Stimulated activated CD8-positive, alpha-beta memory T cell treated with anti-CD3 and anti-CD28 coated beads, Interleukin-4, amount 100 ng/mL, for 4 hours (primary cell): ENCODE measurements around the gene KLHL8.

Source experiments
- DNase-seq, 2 donors: peaks; one replicate each; pipeline ENCODE4 v3.0.0-alpha.2; 2020; ENCODE audit warnings: low read depth in 2 of 2, low spot score in 1 of 2

The KLHL8 gene

DNA sequence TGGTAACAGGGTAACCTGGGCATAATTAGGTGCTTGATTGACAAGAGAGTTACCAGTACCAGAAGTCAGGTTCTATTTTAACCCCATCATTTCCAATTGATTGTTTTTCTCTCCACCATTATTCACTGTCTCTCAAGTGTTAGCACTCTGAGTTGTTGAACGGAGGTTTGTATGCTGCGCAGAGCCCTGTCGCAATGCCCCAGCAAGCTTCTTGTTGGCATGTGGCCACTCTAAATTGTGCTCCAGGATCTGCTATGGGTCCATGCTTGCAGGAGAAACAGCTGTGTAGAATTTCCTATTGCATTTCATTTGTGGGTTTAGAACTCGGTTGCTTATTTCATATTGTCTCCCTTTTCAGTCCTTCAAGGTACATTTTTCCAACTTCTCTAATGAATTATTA, 98.2 kb downstream of the KLHL8 start:
- no peak for DNase-seq

GRCh38 chr4:87121341-87122065, 98.9 kb downstream of the KLHL8 start:
- no peak for DNase-seq

GRCh38 chr4:87120411-87121162, 99.8 kb downstream of the KLHL8 start:
- DNase-seq, result no peak

- no peak for DNase-seq
Measured at GRCh38 chr4:87120010-87120409, 100.4 kb downstream of the KLHL8 start.

- DNase-seq, result no peak
Measured at GRCh38 chr4:87118826-87119225, 101.6 kb downstream of the KLHL8 start.

DNA sequence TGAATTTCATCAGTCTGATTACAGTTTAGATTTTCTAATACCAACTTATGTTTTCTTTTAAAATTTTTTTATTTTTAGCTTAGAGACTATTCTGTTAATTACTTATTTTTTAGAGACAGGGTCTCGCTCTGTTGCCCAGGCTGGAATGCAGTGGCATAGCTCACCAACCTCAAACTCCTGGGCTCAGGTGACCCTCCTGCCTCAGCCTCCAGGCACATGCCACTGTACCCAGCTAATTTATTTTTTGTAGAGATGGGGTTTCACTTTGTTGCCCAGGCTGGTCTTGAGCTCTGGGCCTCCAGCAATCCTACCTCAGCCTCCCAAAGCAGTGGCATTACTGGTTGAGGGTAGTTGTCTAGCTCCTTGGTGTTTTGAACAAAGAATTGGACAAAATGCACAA, 102.0 kb downstream of the KLHL8 start:
- DNase-seq, result no peak

DNA sequence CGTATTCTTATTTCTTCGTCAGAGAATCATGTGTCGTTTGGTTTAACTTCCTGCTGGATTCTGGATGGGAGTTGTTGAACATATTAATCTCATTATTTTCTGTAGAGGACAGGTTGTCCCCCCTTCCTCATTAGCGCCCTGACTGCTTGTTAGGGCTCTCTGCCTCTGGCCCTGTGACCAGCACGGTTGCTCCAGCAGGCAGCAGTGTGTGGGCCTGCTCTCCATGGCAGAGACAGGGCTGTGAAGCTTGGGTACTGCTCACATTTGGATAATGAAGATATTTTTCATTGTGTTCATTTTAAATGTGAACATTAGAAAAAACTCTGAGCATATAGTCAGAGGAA, 102.7 kb downstream of the KLHL8 start:
- no peak for DNase-seq

DNA sequence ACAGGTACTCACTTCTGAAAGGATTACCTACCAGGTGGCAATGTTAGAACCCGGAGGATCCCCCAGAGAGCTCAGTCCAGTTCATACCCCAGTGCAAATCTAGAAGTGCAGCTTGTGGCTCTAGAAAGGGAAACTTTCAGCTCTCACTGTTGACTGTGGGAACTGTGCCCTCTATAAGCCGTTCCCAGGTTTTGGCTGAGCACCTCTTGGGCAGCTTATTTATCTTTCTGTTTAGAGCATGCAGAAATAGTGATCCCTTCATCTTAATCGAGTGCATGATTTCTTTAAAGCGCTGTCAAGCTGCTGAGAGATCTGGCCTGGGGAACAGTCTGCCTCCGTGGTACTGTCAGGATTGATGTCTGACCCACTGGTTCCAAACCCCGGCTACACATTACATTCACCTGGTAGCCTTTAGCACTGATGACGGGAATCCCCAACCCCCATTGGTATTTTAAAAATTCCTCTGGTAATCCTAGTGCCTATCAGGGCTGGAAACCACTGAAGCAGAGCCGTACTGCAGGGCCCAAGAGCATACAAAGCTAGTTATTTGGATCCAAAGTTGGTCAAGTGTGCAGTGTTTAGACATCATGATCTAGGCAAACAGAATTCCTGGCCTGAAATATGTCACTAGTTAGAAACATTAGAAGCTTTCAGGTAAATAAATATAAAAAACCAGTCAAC, 103.2 kb downstream of the KLHL8 start:
- no peak for DNase-seq

GRCh38 chr4:87116231-87116630, 104.2 kb downstream of the KLHL8 start:
- no peak for DNase-seq

GRCh38 chr4:87114245-87115062, 106.0 kb downstream of the KLHL8 start:
- DNase-seq, result no peak

GRCh38 chr4:87112063-87112462, 108.4 kb downstream of the KLHL8 start:
- DNase-seq, result no peak
